H1 (cell line): ENCODE measurements around the gene GULP1. TPM values are rescaled to one million over a fixed set of nuclear protein-coding genes. Genes with fewer than 3 reads are reported as not detected.

ENCODE experiments used
- EGR1 ChIP-seq: IDR thresholded peaks from 2 replicates; pipeline ENCODE4 v1.6.1; 2011; ENCODE audit warnings: low read depth, low read length, borderline replicate concordance
- JUN ChIP-seq: IDR thresholded peaks from 2 replicates; pipeline ENCODE4 v1.6.1; 2011; ENCODE audit warnings: low read depth, mild to moderate bottlenecking, improper control_type of control experiment, low read length
- MAFK ChIP-seq: IDR thresholded peaks from 2 replicates; pipeline ENCODE4 v1.6.1; 2012; ENCODE audit warnings: low read depth, mild to moderate bottlenecking, improper control_type of control experiment, low read length
- POLR2A ChIP-seq, 2 experiments: IDR thresholded peaks; 1 replicate in 1 of 2; 2 replicates in 1 of 2; pipeline ENCODE4 v1.6.1; 2011; ENCODE audit warnings: low read depth in 2 of 2, low read length in 2 of 2, mild to moderate bottlenecking in 2 of 2; ENCODE audit errors: control extremely low read depth in 1 of 2
- TBP ChIP-seq: IDR thresholded peaks from 2 replicates; pipeline ENCODE4 v1.6.1; 2011; ENCODE audit warnings: low read depth, low read length, improper control_type of control experiment
- polyA plus RNA-seq, 7 experiments: library from polyadenylated mRNA; depleted of rRNA in 3 of 7; stranded (reverse) in 5 of 7; unstranded in 2 of 7; fragments of >200 nt in 5 of 7; fragments of 200-250 nt in 2 of 7; gene quantifications; 1 replicate in 5 of 7; 2 replicates in 1 of 7; 4 replicates in 1 of 7; pipeline versions ENCODE4 v1.2.1 to v1.2.3, GENCODE V29; 2011 to 2013; ENCODE audit warnings: missing spikeins in 2 of 7, mixed read lengths in 2 of 7
- total RNA-seq: library from RNA; stranded (reverse); fragmentation: NEBNext Ultra II Directional; extraction: Animal tissue kit (Norgen Biotek cat#: 25700); gene quantifications from 2 replicates; pipeline ENCODE4 v1.2.1, GENCODE V29; 2021

Gene GULP1
- total and polyA plus RNA-seq, 2 of the 8 experiments (the other 6 are each of a cell fraction or from before 2014, with no cell fraction given), result 69.7 to 139 TPM

GRCh38 chr2:188497726-188498125 lies 206.1 kb downstream of the GULP1 start (continued):
- no peak for TF ChIP-seq MAFK
- no peak for TF ChIP-seq EGR1
- no peak for TF ChIP-seq POLR2A (IDR thresholded peaks at IDR 0.05; ENCODE audit: control extremely low read depth in 1 of 2, low read depth in 2 of 2, low read length in 2 of 2)
- no peak for TF ChIP-seq TBP
- TF ChIP-seq JUN, result no peak
